H9 (cell line): ENCODE data around the gene HEATR5A. TPM values are rescaled to one million over a fixed set of nuclear protein-coding genes. Genes with fewer than 3 reads are reported as not detected.
A peak's percentile ranks its signal among the peaks of the same experiment; 100 is the strongest.

ENCODE experiments used
- DNase-seq: peaks from one replicate; pipeline ENCODE4 v3.0.0-alpha.2; 2017
- H2AFZ ChIP-seq: one replicate; pipeline ENCODE4 v1.6.1; 2013; ENCODE audit warnings: mild to moderate bottlenecking, low read length, control low read depth, moderate library complexity
- H2AK5ac ChIP-seq: 2 replicates; pipeline ENCODE4 v1.6.1; 2013; ENCODE audit warnings: low read length, control low read depth, mixed read lengths; ENCODE audit not compliant: insufficient read length
- H2BK120ac ChIP-seq: one replicate; pipeline ENCODE4 v1.6.1; 2013; ENCODE audit warnings: low read depth, mild to moderate bottlenecking, low read length, control low read depth, inconsistent platforms; ENCODE audit not compliant: poor library complexity, severe bottlenecking
- H2BK12ac ChIP-seq: 2 replicates; pipeline ENCODE4 v1.6.1; 2013; ENCODE audit warnings: low read length, control low read depth, mixed read lengths, low read depth; ENCODE audit not compliant: insufficient read length
- H2BK15ac ChIP-seq: 2 replicates; pipeline ENCODE4 v1.6.1; 2013; ENCODE audit warnings: low read depth, low read length, control low read depth
- H2BK20ac ChIP-seq: one replicate; pipeline ENCODE4 v1.6.1; 2013; ENCODE audit warnings: low read depth, mild to moderate bottlenecking, low read length, control low read depth, inconsistent platforms; ENCODE audit not compliant: poor library complexity, severe bottlenecking
- H2BK5ac ChIP-seq: 2 replicates; pipeline ENCODE4 v1.6.1; 2013; ENCODE audit warnings: low read length, control low read depth, mixed read lengths; ENCODE audit not compliant: insufficient read length
- H3K14ac ChIP-seq: 2 replicates; pipeline ENCODE4 v1.6.1; 2013; ENCODE audit warnings: low read length, control low read depth; ENCODE audit not compliant: insufficient read depth
- H3K18ac ChIP-seq: 2 replicates; pipeline ENCODE4 v1.6.1; 2013; ENCODE audit warnings: low read depth, mild to moderate bottlenecking, mixed read lengths, low read length, control low read depth; ENCODE audit not compliant: insufficient read length
- H3K23ac ChIP-seq: 2 replicates; pipeline ENCODE4 v1.6.1; 2013; ENCODE audit warnings: low read length, control low read depth, mixed read lengths, low read depth; ENCODE audit not compliant: insufficient read length
- H3K23me2 ChIP-seq: 2 replicates; pipeline ENCODE4 v1.6.1; 2013; ENCODE audit warnings: low read depth, mild to moderate bottlenecking, mixed read lengths, low read length, control low read depth; ENCODE audit not compliant: insufficient read length, poor library complexity, severe bottlenecking
- H3K27ac ChIP-seq: 2 replicates; pipeline ENCODE4 v1.5.1; 2013; ENCODE audit warnings: low read length, control low read depth, mixed read lengths, low read depth; ENCODE audit not compliant: insufficient read length
- H3K27me3 ChIP-seq: 2 replicates; pipeline ENCODE4 v1.6.1; 2013; ENCODE audit warnings: low read length, control low read depth, inconsistent platforms; ENCODE audit not compliant: insufficient read depth
- H3K4ac ChIP-seq: 2 replicates; pipeline ENCODE4 v1.6.1; 2013; ENCODE audit warnings: low read depth, mild to moderate bottlenecking, control low read depth, inconsistent platforms, low read length, moderate library complexity
- H3K4me1 ChIP-seq: 2 replicates; pipeline ENCODE4 v1.6.1; 2013; ENCODE audit warnings: low read length, control low read depth, inconsistent platforms; ENCODE audit not compliant: insufficient read depth
- H3K4me2 ChIP-seq: 2 replicates; pipeline ENCODE4 v1.6.1; 2013; ENCODE audit warnings: low read length, control low read depth, mixed read lengths; ENCODE audit not compliant: insufficient read length, insufficient read depth
- H3K56ac ChIP-seq: 2 replicates; pipeline ENCODE4 v1.6.1; 2013; ENCODE audit warnings: low read depth, mild to moderate bottlenecking, mixed read lengths, low read length, control low read depth; ENCODE audit not compliant: insufficient read length
- H3K79me1 ChIP-seq: 2 replicates; pipeline ENCODE4 v1.6.1; 2013; ENCODE audit warnings: low read depth, mild to moderate bottlenecking, moderate library complexity, low read length, control low read depth, inconsistent platforms; ENCODE audit not compliant: insufficient read depth, poor library complexity, severe bottlenecking
- H3K79me2 ChIP-seq: 2 replicates; pipeline ENCODE4 v1.6.1; 2013; ENCODE audit warnings: low read length, control low read depth, inconsistent platforms; ENCODE audit not compliant: insufficient read depth
- H3K9ac ChIP-seq: 2 replicates; pipeline ENCODE4 v1.6.1; 2013; ENCODE audit warnings: low read length, control low read depth, mixed read lengths; ENCODE audit not compliant: insufficient read length; ENCODE audit errors: extremely low read depth
- H3K9me3 ChIP-seq: one replicate; pipeline ENCODE4 v1.6.1; 2013; ENCODE audit warnings: low read depth, low read length, inconsistent platforms; ENCODE audit not compliant: control insufficient read depth
- H3T11ph ChIP-seq: one replicate; pipeline ENCODE4 v1.6.1; 2013; ENCODE audit warnings: mild to moderate bottlenecking, low read length, control low read depth, inconsistent platforms
- H4K20me1 ChIP-seq: one replicate; pipeline ENCODE4 v1.6.1; 2013; ENCODE audit not compliant: control insufficient read depth, insufficient read length, insufficient read depth
- H4K5ac ChIP-seq: 2 replicates; pipeline ENCODE4 v1.6.1; 2013; ENCODE audit warnings: low read depth, mild to moderate bottlenecking, mixed read lengths, low read length, control low read depth; ENCODE audit not compliant: insufficient read length
- H4K8ac ChIP-seq: replicated peaks from 2 replicates; pipeline ENCODE4 v1.6.1; 2013; ENCODE audit warnings: low read length, control low read depth, mixed read lengths, low read depth; ENCODE audit not compliant: insufficient read length
- H4K91ac ChIP-seq: 2 replicates; pipeline ENCODE4 v1.6.1; 2013; ENCODE audit warnings: low read depth, mild to moderate bottlenecking, moderate library complexity, mixed read lengths, low read length, control low read depth; ENCODE audit not compliant: insufficient read length
- H3K27ac Mint-ChIP-seq, 3 experiments: 2 replicates in 2 of 3; 3 replicates in 1 of 3; pipeline ENCODE4 v1.8.0; 2020 to 2021; ENCODE audit warnings: mixed read lengths in 3 of 3, mild to moderate bottlenecking in 1 of 3, moderate library complexity in 1 of 3
- H3K27me3 Mint-ChIP-seq: 2 replicates; pipeline ENCODE4 v1.8.0; 2021; ENCODE audit warnings: low read depth, mild to moderate bottlenecking, moderate library complexity, mixed read lengths
- H3K36me3 Mint-ChIP-seq, 3 experiments: 2 replicates in 2 of 3; 3 replicates in 1 of 3; pipeline ENCODE4 v1.8.0; 2020 to 2021; ENCODE audit warnings: low read depth in 3 of 3, mixed read lengths in 3 of 3; ENCODE audit not compliant: insufficient read depth in 1 of 3
- H3K4me1 Mint-ChIP-seq, 2 experiments: 2 replicates each; pipeline ENCODE4 v1.8.0; 2020; ENCODE audit warnings: mixed read lengths in 2 of 2
- H3K4me3 Mint-ChIP-seq, 2 experiments: 2 replicates in 1 of 2; 3 replicates in 1 of 2; pipeline ENCODE4 v1.8.0; 2020 to 2021; ENCODE audit warnings: mild to moderate bottlenecking in 2 of 2, mixed read lengths in 2 of 2, moderate library complexity in 1 of 2
- H3K9me3 Mint-ChIP-seq, 2 experiments: 2 replicates in 1 of 2; 3 replicates in 1 of 2; pipeline ENCODE4 v1.8.0; 2020; ENCODE audit warnings: mild to moderate bottlenecking in 2 of 2, mixed read lengths in 2 of 2, moderate library complexity in 1 of 2
- CTCF ChIP-seq: fragments of 200-600 bp; sonication (generic); conservative IDR thresholded peaks from 3 replicates; pipeline ENCODE4 v1.8.0; 2021; ENCODE audit warnings: antibody characterized with exemption, mild to moderate bottlenecking
- WGBS: extraction: QIAGEN DNeasy Blood & Tissue Kit; methylation state at CpG from one replicate; pipeline ENCODE4 v1.1.7; 2013; ENCODE audit warnings: missing lambda C conversion rate, low lambda C conversion rate, mixed read lengths; ENCODE audit not compliant: insufficient read length; ENCODE audit errors: extremely low coverage; 5-methylcytosine and 5-hydroxymethylcytosine counted together
- total RNA-seq: library from RNA; stranded (reverse); gene quantifications from 2 replicates; pipeline ENCODE4 v1.2.1, GENCODE V29; 2021

The HEATR5A gene
- total RNA-seq, 1 experiment from 2014 or later: 21.2 TPM

DNA sequence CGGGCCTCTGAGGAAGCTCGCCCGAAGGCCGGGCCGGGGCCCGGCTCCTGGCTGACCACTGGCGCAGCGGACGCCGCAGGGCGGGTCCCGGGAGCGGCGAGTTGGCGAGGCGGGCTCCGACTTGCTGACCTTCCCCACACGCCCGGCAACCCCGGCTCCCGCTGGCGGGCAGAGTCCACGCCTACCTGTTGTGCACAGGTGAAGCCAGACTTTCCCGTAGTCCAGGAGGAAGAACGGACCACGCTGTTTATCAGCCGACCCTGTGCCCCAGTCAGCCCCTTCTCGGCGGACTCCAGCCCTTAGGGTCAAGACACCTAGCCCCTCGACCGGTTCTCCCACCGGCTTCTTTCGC, 407 bp downstream of the HEATR5A start:
- no peaks in the 10 kb centered on the region for H3K23me2 ChIP-seq
- H3K9me3 ChIP-seq: no peaks in the 10 kb centered on the region
- no peaks in the 10 kb centered on the region for H3K27me3 Mint-ChIP-seq
- H3K27me3 ChIP-seq: no peaks in the 10 kb centered on the region
- H3K9ac ChIP-seq: peak overlapping the region; percentile 60
- WGBS: no CpG with 5 or more reads among the region's 33 CpGs
- peaks cover 0 to 3% (median 0%) of the 10 kb centered on the region in 3 experiments; a peak in 1 of 7 replicates for H3K36me3 Mint-ChIP-seq
- no peak overlapping the region for H4K8ac ChIP-seq
- no peak overlapping the region for H2BK12ac ChIP-seq
- H4K91ac ChIP-seq: no peak overlapping the region
- no peaks in the 10 kb centered on the region for H4K20me1 ChIP-seq
- no peak overlapping the region for H3K27ac ChIP-seq
- no peak overlapping the region for H3K18ac ChIP-seq
- H4K5ac ChIP-seq: no peak overlapping the region
- peaks cover 2% of the 10 kb centered on the region for H3K79me1 ChIP-seq
- no peak overlapping the region for H2BK120ac ChIP-seq
- H2AFZ ChIP-seq: no peak overlapping the region
- peak overlapping the region; percentile 81 to 96 (median 89); a peak in 3 of 7 replicates for H3K27ac Mint-ChIP-seq
- H3K4me2 ChIP-seq: peak overlapping the region; percentile 39
- no peak overlapping the region for H2BK15ac ChIP-seq
- H3K4me1 Mint-ChIP-seq: peaks cover 14% of the 10 kb centered on the region in 2 experiments
- no peaks in the 10 kb centered on the region for H3K9me3 Mint-ChIP-seq
- no peak overlapping the region for H3K56ac ChIP-seq
- TF ChIP-seq CTCF: no peak
- no peak overlapping the region for H3K23ac ChIP-seq
- no peak overlapping the region for H3K4ac ChIP-seq
- H3K4me3 Mint-ChIP-seq: peak overlapping the region; percentile 96 to 97
- H2BK20ac ChIP-seq: no peak overlapping the region
- H3T11ph ChIP-seq: no peak overlapping the region
- H3K79me2 ChIP-seq: no peaks in the 10 kb centered on the region
- H3K14ac ChIP-seq: peak overlapping the region; percentile 18; the same call in 1 of the 2 replicates
- H3K4me1 ChIP-seq: no peaks in the 10 kb centered on the region
- H2AK5ac ChIP-seq: no peak overlapping the region
- peak; percentile 72 for DNase-seq
- no peak overlapping the region for H2BK5ac ChIP-seq
